MM.1S (cell line): ENCODE data around the gene ANKRD34B.

ENCODE experiments used
- DNase-seq: peaks from one replicate; pipeline ENCODE4 v3.0.0-alpha.2; 2015
- H2AFZ ChIP-seq: fragments of 300-600 bp; sonication (generic); 2 replicates; pipeline ENCODE4 v1.6.0; 2016; ENCODE audit warnings: antibody characterized with exemption, low read length
- H3F3A ChIP-seq: fragments of 300-600 bp; sonication (generic); 2 replicates; pipeline ENCODE4 v1.6.1; 2016; ENCODE audit warnings: mild to moderate bottlenecking, antibody characterized with exemption, low read length, moderate library complexity, mixed read lengths; ENCODE audit not compliant: insufficient read depth
- H3K27ac ChIP-seq: fragments of 300-600 bp; sonication (generic); 2 replicates; pipeline ENCODE4 v1.5.1; 2016; ENCODE audit warnings: mild to moderate bottlenecking, low read length
- H3K27me3 ChIP-seq: fragments of 300-600 bp; sonication (generic); replicated peaks from 2 replicates; pipeline ENCODE4 v1.6.0; 2016; ENCODE audit warnings: low read length; ENCODE audit not compliant: insufficient read depth
- H3K36me3 ChIP-seq: fragments of 300-600 bp; sonication (generic); replicated peaks from 2 replicates; pipeline ENCODE4 v1.6.1; 2016; ENCODE audit warnings: mild to moderate bottlenecking, low read length, mixed read lengths; ENCODE audit not compliant: insufficient read depth
- H3K4me1 ChIP-seq: fragments of 300-600 bp; sonication (generic); 2 replicates; pipeline ENCODE4 v1.6.1; 2016; ENCODE audit warnings: low read length, mixed read lengths
- H3K4me2 ChIP-seq: fragments of 300-600 bp; sonication (generic); 2 replicates; pipeline ENCODE4 v1.6.0; 2016; ENCODE audit warnings: low read depth, low read length
- H3K4me3 ChIP-seq: fragments of 300-600 bp; sonication (generic); 2 replicates; pipeline ENCODE4 v1.5.1; 2016; ENCODE audit warnings: low read length, mixed read lengths
- H3K79me2 ChIP-seq: fragments of 300-600 bp; sonication (generic); 2 replicates; pipeline ENCODE4 v1.6.1; 2016; ENCODE audit warnings: mixed run types, low read length, mixed read lengths
- H3K9ac ChIP-seq: fragments of 300-600 bp; sonication (generic); 2 replicates; pipeline ENCODE4 v1.6.1; 2016; ENCODE audit warnings: low read length, mixed read lengths
- H3K9me2 ChIP-seq: fragments of 300-600 bp; sonication (generic); replicated peaks from 2 replicates; pipeline ENCODE4 v1.6.1; 2016; ENCODE audit warnings: mild to moderate bottlenecking, low read length, mixed read lengths; ENCODE audit not compliant: insufficient read depth
- H3K9me3 ChIP-seq: fragments of 300-600 bp; sonication (generic); replicated peaks from 2 replicates; pipeline ENCODE4 v1.6.1; 2016; ENCODE audit warnings: mild to moderate bottlenecking, low read length, mixed read lengths; ENCODE audit not compliant: insufficient read depth
- H4K20me1 ChIP-seq: fragments of 300-600 bp; sonication (generic); 2 replicates; pipeline ENCODE4 v1.6.1; 2016; ENCODE audit warnings: mild to moderate bottlenecking, low read length, moderate library complexity, mixed read lengths; ENCODE audit not compliant: insufficient read depth
- EZH2 ChIP-seq: fragments of 300-600 bp; sonication (generic); optimal IDR thresholded peaks from 2 replicates; pipeline ENCODE3; 2017; ENCODE audit warnings: low read depth, mild to moderate bottlenecking, antibody characterized with exemption, low read length, mixed read lengths
- EZH2phosphoT487 ChIP-seq: fragments of 300-600 bp; sonication (generic); IDR thresholded peaks from 2 replicates; pipeline ENCODE4 v1.6.1; 2018; ENCODE audit warnings: antibody characterized with exemption, low read length
- TF ChIP-seq, protein P1 (sequence below): fragments of 300-600 bp; sonication (generic); IDR thresholded peaks from 2 replicates; pipeline ENCODE4 v1.5.1; 2016; ENCODE audit warnings: antibody characterized with exemption, low read length, mixed read lengths

The ANKRD34B gene

GRCh38 chr5:80509362-80509761 lies 60.7 kb downstream of the ANKRD34B start:
- H3K27ac ChIP-seq = no peak overlapping the region
- H3F3A ChIP-seq = no peaks in the 10 kb centered on the region
- H2AFZ ChIP-seq = no peak overlapping the region
- no peak overlapping the region for H3K4me3 ChIP-seq
- no peaks in the 10 kb centered on the region for H3K4me1 ChIP-seq
- no peak overlapping the region for H3K4me2 ChIP-seq
- H3K9me2 ChIP-seq = no peaks in the 10 kb centered on the region
- H3K79me2 ChIP-seq = no peaks in the 10 kb centered on the region
- no peaks in the 10 kb centered on the region for H3K27me3 ChIP-seq
- TF ChIP-seq EZH2 = no peak
- TF ChIP-seq, protein P1, sequence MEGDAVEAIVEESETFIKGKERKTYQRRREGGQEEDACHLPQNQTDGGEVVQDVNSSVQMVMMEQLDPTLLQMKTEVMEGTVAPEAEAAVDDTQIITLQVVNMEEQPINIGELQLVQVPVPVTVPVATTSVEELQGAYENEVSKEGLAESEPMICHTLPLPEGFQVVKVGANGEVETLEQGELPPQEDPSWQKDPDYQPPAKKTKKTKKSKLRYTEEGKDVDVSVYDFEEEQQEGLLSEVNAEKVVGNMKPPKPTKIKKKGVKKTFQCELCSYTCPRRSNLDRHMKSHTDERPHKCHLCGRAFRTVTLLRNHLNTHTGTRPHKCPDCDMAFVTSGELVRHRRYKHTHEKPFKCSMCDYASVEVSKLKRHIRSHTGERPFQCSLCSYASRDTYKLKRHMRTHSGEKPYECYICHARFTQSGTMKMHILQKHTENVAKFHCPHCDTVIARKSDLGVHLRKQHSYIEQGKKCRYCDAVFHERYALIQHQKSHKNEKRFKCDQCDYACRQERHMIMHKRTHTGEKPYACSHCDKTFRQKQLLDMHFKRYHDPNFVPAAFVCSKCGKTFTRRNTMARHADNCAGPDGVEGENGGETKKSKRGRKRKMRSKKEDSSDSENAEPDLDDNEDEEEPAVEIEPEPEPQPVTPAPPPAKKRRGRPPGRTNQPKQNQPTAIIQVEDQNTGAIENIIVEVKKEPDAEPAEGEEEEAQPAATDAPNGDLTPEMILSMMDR = no peak
- TF ChIP-seq EZH2phosphoT487 = no peak
- H3K36me3 ChIP-seq = no peaks in the 10 kb centered on the region
- H3K9ac ChIP-seq = no peak overlapping the region
- DNase-seq = no peak
- H4K20me1 ChIP-seq = no peaks in the 10 kb centered on the region
- no peaks in the 10 kb centered on the region for H3K9me3 ChIP-seq

- Histone ChIP-seq H3K4me3 (no peak overlapping the region), H3K9ac (no peak overlapping the region), H3K79me2 (no peaks in the 10 kb centered on the region), H3K4me2 (no peak overlapping the region), H3K9me3 (no peaks in the 10 kb centered on the region), H2AFZ (no peak overlapping the region), H3K27ac (no peak overlapping the region), H3K36me3 (no peaks in the 10 kb centered on the region), H3F3A (no peaks in the 10 kb centered on the region), H3K27me3 (no peaks in the 10 kb centered on the region), H4K20me1 (no peaks in the 10 kb centered on the region), H3K4me1 (no peaks in the 10 kb centered on the region), H3K9me2 (no peaks in the 10 kb centered on the region)
- TF ChIP-seq EZH2phosphoT487 (no peak), EZH2 (no peak)
- TF ChIP-seq, protein P1 = no peak
- no peak for DNase-seq
Measured at GRCh38 chr5:80508844-80509243, 61.2 kb downstream of the ANKRD34B start.

DNA sequence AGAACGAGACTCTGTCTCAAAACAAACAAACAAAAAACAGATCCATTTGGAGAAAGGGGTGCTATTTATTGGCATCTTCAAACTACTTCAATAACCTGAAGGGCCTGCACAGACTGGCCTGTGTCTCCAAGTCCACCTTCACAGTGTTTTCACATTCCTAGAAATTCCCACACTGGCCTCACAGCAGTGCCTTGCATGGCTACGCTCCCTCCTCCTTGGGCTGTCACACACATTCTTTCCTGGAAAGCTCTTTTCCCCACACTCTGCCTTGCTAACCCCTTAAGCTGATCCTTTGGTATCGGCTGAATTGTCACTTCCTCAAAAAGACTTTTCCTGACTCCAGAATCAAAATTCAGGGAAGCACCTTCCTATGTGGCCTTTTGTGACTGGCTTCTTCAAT lies 62.4 kb downstream of the ANKRD34B start:
- no peak for DNase-seq
- no peak overlapping the region for H3K4me2 ChIP-seq
- H4K20me1 ChIP-seq = no peaks in the 10 kb centered on the region
- TF ChIP-seq, protein P1 = no peak
- TF ChIP-seq EZH2 = no peak
- no peak for TF ChIP-seq EZH2phosphoT487
- H2AFZ ChIP-seq = no peak overlapping the region
- no peaks in the 10 kb centered on the region for H3F3A ChIP-seq
- H3K9me3 ChIP-seq = no peaks in the 10 kb centered on the region
- H3K9me2 ChIP-seq = no peaks in the 10 kb centered on the region
- no peaks in the 10 kb centered on the region for H3K27me3 ChIP-seq
- H3K9ac ChIP-seq = no peak overlapping the region
- H3K4me1 ChIP-seq = no peaks in the 10 kb centered on the region
- H3K27ac ChIP-seq = no peak overlapping the region
- H3K4me3 ChIP-seq = no peak overlapping the region
- H3K36me3 ChIP-seq = no peaks in the 10 kb centered on the region
- no peaks in the 10 kb centered on the region for H3K79me2 ChIP-seq
